BE2C (cell line): ENCODE measurements around the gene POLN.
A peak's percentile ranks its signal among the peaks of the same experiment; 100 is the strongest.

Source experiments
- DNase-seq: peaks from one replicate; pipeline ENCODE4 v3.0.0-alpha.2; 2020
- H3K27me3 ChIP-seq: fragments of 250-450 bp; sonication (Bioruptor Pico); 2 replicates; pipeline ENCODE4 v1.5.1; 2020; ENCODE audit warnings: mild to moderate bottlenecking
- H3K36me3 ChIP-seq: fragments of 250-450 bp; sonication (Bioruptor Pico); 2 replicates; pipeline ENCODE4 v1.5.1; 2020; ENCODE audit warnings: mild to moderate bottlenecking
- H3K4me1 ChIP-seq: fragments of 250-450 bp; sonication (Bioruptor Pico); 2 replicates; pipeline ENCODE4 v1.5.1; 2020
- H3K4me3 ChIP-seq: 2 replicates; pipeline ENCODE4 v1.5.1; 2011; ENCODE audit warnings: low read depth, low read length
- H3K9me3 ChIP-seq: fragments of 250-450 bp; sonication (Bioruptor Pico); 2 replicates; pipeline ENCODE4 v1.5.1; 2020
- TF ChIP-seq, protein P1 (sequence below): IDR thresholded peaks from 2 replicates; pipeline ENCODE4 v1.5.1; 2012; ENCODE audit warnings: mild to moderate bottlenecking, low read depth, low read length

The POLN gene

DNA sequence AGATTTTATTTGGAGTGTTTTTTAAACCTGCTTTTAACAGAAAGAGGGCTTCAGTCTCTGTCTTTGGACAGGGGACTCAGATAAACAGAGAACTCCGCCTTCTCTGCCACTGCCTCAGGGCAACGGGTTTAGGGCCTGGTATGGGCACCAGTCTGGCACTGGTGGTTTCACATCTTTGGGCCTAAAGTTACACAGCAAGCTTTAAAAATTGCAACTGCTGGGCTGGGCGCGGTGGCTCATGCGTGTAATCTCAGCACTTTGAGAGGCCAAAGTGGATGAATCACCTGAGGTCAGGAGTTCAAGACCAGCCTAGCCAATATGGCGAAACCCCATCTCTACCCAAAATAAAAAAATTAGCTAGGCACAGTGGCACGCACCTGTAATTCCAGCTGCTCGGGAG is 193.1 kb downstream of the POLN start:
- Histone ChIP-seq H3K36me3 (no peaks in the 10 kb centered on the region; the same call in 1 of the 2 replicates), H3K4me3 (no peak overlapping the region), H3K27me3 (peaks cover 3% of the 10 kb centered on the region), H3K9me3 (peaks cover 4% of the 10 kb centered on the region; the same call in 1 of the 2 replicates), H3K4me1 (no peaks in the 10 kb centered on the region)
- TF ChIP-seq, protein P1, sequence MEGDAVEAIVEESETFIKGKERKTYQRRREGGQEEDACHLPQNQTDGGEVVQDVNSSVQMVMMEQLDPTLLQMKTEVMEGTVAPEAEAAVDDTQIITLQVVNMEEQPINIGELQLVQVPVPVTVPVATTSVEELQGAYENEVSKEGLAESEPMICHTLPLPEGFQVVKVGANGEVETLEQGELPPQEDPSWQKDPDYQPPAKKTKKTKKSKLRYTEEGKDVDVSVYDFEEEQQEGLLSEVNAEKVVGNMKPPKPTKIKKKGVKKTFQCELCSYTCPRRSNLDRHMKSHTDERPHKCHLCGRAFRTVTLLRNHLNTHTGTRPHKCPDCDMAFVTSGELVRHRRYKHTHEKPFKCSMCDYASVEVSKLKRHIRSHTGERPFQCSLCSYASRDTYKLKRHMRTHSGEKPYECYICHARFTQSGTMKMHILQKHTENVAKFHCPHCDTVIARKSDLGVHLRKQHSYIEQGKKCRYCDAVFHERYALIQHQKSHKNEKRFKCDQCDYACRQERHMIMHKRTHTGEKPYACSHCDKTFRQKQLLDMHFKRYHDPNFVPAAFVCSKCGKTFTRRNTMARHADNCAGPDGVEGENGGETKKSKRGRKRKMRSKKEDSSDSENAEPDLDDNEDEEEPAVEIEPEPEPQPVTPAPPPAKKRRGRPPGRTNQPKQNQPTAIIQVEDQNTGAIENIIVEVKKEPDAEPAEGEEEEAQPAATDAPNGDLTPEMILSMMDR: no peak
- no peak for DNase-seq

DNA sequence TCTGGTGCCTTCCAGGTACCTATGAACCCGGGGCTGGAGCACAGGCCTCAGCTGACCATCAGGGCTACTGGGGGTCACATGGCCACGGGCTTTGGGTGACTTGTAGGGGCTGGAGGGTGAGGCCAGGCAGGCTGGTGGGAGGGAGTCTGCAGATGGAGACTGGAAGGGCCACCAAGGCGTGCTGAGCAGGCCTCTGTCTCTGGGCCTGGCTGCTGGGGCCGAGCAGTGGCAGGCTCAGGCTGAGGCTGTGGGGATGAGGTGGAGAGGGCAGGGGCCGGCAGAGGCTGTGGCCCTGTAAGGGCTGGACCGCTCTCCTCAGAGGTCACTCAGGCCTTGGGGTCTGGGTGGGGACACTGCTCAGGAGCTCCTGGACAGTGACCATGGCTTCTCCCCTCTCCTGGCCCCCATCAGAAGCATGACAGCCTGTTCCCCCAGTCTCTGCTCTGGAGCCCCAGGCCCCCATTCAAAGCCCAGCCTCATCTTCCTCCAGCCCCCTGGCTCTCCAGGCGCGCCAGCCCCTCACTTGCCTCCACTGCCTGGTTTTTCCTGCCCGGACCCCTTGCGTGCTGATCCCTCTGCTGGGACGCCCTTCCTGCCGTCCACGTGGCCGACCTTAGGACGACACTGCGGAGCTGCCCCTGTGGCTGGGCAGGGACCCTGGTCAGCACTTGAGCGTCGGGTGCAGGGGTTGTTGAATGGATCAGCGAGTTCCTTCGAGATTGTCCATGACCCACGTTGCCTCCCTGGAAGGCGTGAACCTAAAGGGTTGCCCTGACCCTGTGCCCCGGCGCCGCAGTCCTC is 193.9 kb downstream of the POLN start:
- peaks cover 3% of the 10 kb centered on the region; the same call in 1 of the 2 replicates for H3K27me3 ChIP-seq
- no peak for DNase-seq
- no peak overlapping the region for H3K4me3 ChIP-seq
- no peaks in the 10 kb centered on the region for H3K4me1 ChIP-seq
- TF ChIP-seq, protein P1: no peak
- H3K36me3 ChIP-seq: no peaks in the 10 kb centered on the region; the same call in 1 of the 2 replicates
- peaks cover 4% of the 10 kb centered on the region; the same call in 1 of the 2 replicates for H3K9me3 ChIP-seq

DNA sequence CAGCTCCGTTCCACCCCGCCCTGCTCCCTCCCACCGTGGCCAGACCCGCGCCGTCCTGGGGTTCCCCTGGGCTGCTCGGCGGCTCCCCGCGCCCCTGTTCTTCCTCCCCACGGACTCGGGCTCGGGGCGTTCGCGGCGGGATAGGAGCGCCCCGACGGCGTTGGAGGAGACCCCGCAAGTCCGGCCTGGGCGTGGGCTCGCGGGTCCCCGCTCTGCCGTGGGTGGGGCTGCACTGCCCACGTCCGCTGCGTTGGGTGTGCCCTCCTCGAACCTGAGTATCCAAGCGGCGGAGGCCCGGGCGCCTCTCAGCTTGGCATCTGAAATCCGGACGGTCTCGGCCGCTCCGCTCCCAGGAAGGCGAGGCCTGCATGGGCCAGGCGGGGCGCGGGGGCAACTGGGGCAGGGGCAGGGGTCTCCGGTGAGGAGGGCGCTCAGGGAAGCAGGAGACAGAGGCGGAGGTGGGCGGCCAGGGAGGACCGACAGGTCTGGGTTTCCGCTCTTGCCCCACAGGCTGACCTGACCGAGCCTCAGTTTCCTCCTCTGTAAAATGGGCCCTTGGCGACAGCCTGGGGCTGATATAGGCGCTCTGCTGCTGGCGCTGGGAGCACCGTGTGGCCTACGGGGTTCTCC is 194.8 kb downstream of the POLN start:
- H3K4me3 ChIP-seq: no peak overlapping the region

DNA sequence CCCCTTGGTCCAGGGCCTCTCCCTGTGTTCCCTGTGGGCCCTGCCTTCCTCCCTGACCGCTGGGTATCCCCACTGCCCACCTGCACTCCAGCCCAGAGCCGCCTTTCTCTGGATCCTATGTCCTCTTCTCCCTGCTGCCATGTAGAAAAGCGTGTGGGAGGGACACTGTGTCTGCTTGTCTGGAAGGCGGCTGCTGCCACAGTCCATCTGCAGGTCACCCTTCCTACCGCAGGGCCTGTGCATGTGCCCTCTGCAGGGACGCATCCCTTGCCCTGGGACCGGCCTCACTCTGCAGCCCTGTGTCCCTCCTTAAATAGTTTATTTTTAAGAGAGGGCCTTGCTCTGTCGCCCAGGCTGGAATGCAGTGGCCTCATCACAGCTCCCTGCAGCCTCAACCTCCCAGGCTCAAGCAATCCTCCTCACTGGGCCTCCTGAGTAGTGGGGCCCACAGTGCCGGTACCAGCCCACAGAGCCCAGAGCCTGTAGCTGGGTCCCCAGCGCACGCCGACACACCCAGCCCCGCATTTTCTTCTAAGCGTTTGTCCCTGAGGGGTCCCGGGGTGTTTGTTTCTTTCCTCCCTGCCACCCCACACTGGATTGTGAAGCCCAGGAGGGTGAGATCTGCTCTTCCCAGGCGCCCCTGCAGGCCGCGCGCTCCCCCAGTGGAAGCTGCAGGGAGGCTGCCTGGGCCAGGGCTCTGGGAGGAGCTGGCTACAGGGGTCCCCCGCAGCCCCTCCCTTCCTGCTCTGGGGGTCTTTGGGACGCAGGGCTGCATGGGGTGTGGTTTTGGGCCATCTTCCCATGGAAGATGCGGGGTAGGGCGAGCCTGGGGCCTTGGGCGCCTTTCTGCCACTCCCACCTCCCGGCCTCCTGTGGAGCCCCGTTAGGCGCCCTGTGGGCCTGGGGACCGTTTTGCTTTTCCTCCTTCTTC is 195.6 kb downstream of the POLN start:
- peaks cover 4% of the 10 kb centered on the region; the same call in 1 of the 2 replicates for H3K9me3 ChIP-seq
- H3K4me1 ChIP-seq: no peaks in the 10 kb centered on the region
- peak; percentile 9 for DNase-seq
- peaks cover 5% of the 10 kb centered on the region for H3K27me3 ChIP-seq
- TF ChIP-seq, protein P1: no peak
- no peak overlapping the region for H3K4me3 ChIP-seq
- no peaks in the 10 kb centered on the region; the same call in 1 of the 2 replicates for H3K36me3 ChIP-seq

More for the DNA sequence above, 194.8 kb downstream of the POLN start:
- peaks cover 4% of the 10 kb centered on the region; the same call in 1 of the 2 replicates for H3K9me3 ChIP-seq
- H3K36me3 ChIP-seq: no peaks in the 10 kb centered on the region; the same call in 1 of the 2 replicates
- no peaks in the 10 kb centered on the region for H3K4me1 ChIP-seq
- TF ChIP-seq, protein P1: no peak
- no peaks in the 10 kb centered on the region for H3K27me3 ChIP-seq
- DNase-seq: peak; percentile 9

DNA sequence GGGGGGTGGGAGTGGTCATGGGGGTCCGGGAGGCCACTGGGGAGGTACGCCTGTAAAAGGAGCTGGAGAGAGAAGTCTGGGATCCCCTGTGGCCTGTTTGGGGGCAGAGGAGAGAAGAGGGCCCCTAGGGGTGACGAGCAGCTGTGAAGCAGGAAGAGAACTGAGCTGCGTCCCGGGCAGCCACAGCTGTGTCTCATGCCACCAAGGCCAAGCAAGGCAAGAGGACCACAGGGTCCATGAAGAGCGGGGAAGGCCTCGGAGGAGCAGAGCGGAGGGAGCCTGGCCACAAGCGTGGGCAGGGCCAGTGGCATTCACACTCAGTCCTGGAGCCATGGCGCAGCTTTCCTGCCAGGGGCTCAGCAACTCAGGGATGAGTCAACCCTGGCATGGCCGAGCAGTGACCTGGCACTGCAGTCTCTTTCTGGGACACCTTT is 196.4 kb downstream of the POLN start:
- no peaks in the 10 kb centered on the region for H3K4me1 ChIP-seq
- peaks cover 13% of the 10 kb centered on the region for H3K27me3 ChIP-seq
- TF ChIP-seq, protein P1: no peak
- peaks cover 4% of the 10 kb centered on the region; the same call in 1 of the 2 replicates for H3K9me3 ChIP-seq
- H3K4me3 ChIP-seq: no peak overlapping the region
- DNase-seq: no peak
- no peaks in the 10 kb centered on the region; the same call in 1 of the 2 replicates for H3K36me3 ChIP-seq
